Lower leg skin (tissue), 3 donors: Measurements from ENCODE around the gene CAPN1.

Experiments
- CTCF ChIP-seq, 3 donors: fragments of 450-650 bp; IDR thresholded peaks; one replicate each; pipeline ENCODE4 v1.5.1; 2016; ENCODE audit warnings: antibody characterized with exemption in 3 of 3, mild to moderate bottlenecking in 3 of 3, moderate library complexity in 2 of 3
- POLR2A ChIP-seq, 2 donors: fragments of 450-650 bp; IDR thresholded peaks; one replicate each; pipeline ENCODE4 v1.6.1; 2016 to 2017; ENCODE audit warnings: antibody characterized with exemption in 2 of 2, mild to moderate bottlenecking in 1 of 2, moderate library complexity in 1 of 2

GRCh38 chr11:65210361-65210731 is 28.6 kb downstream of the CAPN1 start:
- TF ChIP-seq CTCF (IDR thresholded peaks at IDR 0.05) (no peak), POLR2A (IDR thresholded peaks at IDR 0.05) (no peak)
